Liver (tissue), 9 donors: Measurements from ENCODE around the gene SPATA31C2. TPM values are rescaled to one million over a fixed set of nuclear protein-coding genes. Genes with fewer than 3 reads are reported as not detected.
"Not testable (repeated sequence)": the region's sequence is repeated elsewhere in the genome, so short reads cannot be mapped to it uniquely, and the experiment has no call there.

Experiments used
- DNase-seq: peaks from one replicate; pipeline ENCODE4 v3.0.0-alpha.2; 2017; ENCODE audit warnings: low spot score
- H3K27ac ChIP-seq, 2 donors: one replicate each; pipeline ENCODE4 v1.7.0; 2013; ENCODE audit warnings: inconsistent platforms in 2 of 2, low read length in 2 of 2, control low read depth in 1 of 2, low read depth in 1 of 2, mild to moderate bottlenecking in 1 of 2
- H3K27me3 ChIP-seq, 4 donors: one replicate each; pipeline versions ENCODE4 v1.6.1 to v1.7.0; 2013; ENCODE audit warnings: low read length in 3 of 4, inconsistent platforms in 1 of 4, mild to moderate bottlenecking in 1 of 4, moderate library complexity in 1 of 4; ENCODE audit not compliant: control insufficient read depth in 4 of 4, insufficient read depth in 4 of 4
- H3K36me3 ChIP-seq, 4 donors: one replicate each; pipeline versions ENCODE4 v1.6.1 to v1.7.0; 2013; ENCODE audit warnings: low read length in 3 of 4, mild to moderate bottlenecking in 3 of 4, low read depth in 1 of 4, moderate library complexity in 1 of 4; ENCODE audit not compliant: control insufficient read depth in 4 of 4, insufficient read depth in 3 of 4
- H3K4me1 ChIP-seq, 4 donors: one replicate each; pipeline versions ENCODE4 v1.6.1 to v1.7.0; 2013; ENCODE audit warnings: low read length in 3 of 4, mild to moderate bottlenecking in 3 of 4, moderate library complexity in 1 of 4; ENCODE audit not compliant: control insufficient read depth in 4 of 4, insufficient read depth in 4 of 4
- H3K4me3 ChIP-seq, 3 donors: one replicate each; pipeline versions ENCODE4 v1.6.1 to v1.7.0; 2013; ENCODE audit warnings: low read length in 3 of 3, control low read depth in 1 of 3, low read depth in 1 of 3, mild to moderate bottlenecking in 1 of 3
- H3K9ac ChIP-seq, 2 donors: one replicate each; pipeline ENCODE4 v1.7.0; 2013; ENCODE audit warnings: low read length in 2 of 2, mild to moderate bottlenecking in 2 of 2, moderate library complexity in 2 of 2, control low read depth in 1 of 2, low read depth in 1 of 2
- H3K9me3 ChIP-seq, 4 donors: one replicate each; pipeline versions ENCODE4 v1.6.1 to v1.7.0; 2013; ENCODE audit warnings: low read length in 3 of 4; ENCODE audit not compliant: control insufficient read depth in 4 of 4
- ATF3 ChIP-seq: IDR thresholded peaks from 2 replicates; pipeline ENCODE4 v1.6.1; 2016; ENCODE audit warnings: antibody characterized with exemption
- EGR1 ChIP-seq, 2 donors: IDR thresholded peaks; 2 replicates each; pipeline ENCODE4 v1.6.1; 2016 to 2018; ENCODE audit warnings: antibody characterized with exemption in 2 of 2, low read depth in 2 of 2
- FOXA1 ChIP-seq: IDR thresholded peaks from 2 replicates; pipeline ENCODE4 v1.6.1; 2016; ENCODE audit warnings: antibody characterized with exemption
- FOXA2 ChIP-seq: IDR thresholded peaks from 2 replicates; pipeline ENCODE4 v1.6.1; 2016; ENCODE audit warnings: antibody characterized with exemption
- GABPA ChIP-seq, 2 donors: IDR thresholded peaks in 1 of 2; conservative IDR thresholded peaks in 1 of 2; 2 replicates each; pipeline ENCODE4 v1.6.1; 2016; ENCODE audit warnings: antibody characterized with exemption in 2 of 2, mild to moderate bottlenecking in 1 of 2, moderate library complexity in 1 of 2
- HNF4A ChIP-seq, 2 donors: conservative IDR thresholded peaks; 2 replicates each; pipeline ENCODE4 v1.6.1; 2016; ENCODE audit warnings: antibody characterized with exemption in 2 of 2, mild to moderate bottlenecking in 2 of 2
- NR2F2 ChIP-seq: IDR thresholded peaks from 2 replicates; pipeline ENCODE4 v1.6.1; 2016; ENCODE audit warnings: antibody characterized with exemption
- REST ChIP-seq: IDR thresholded peaks from 2 replicates; pipeline ENCODE4 v1.6.1; 2016; ENCODE audit warnings: antibody characterized with exemption, mild to moderate bottlenecking
- RXRA ChIP-seq, 2 donors: IDR thresholded peaks; 2 replicates each; pipeline ENCODE4 v1.6.1; 2017 to 2018; ENCODE audit warnings: antibody characterized with exemption in 2 of 2, mild to moderate bottlenecking in 1 of 2
- YY1 ChIP-seq: IDR thresholded peaks from 2 replicates; pipeline ENCODE4 v1.6.1; 2016; ENCODE audit warnings: antibody characterized with exemption, mild to moderate bottlenecking
- WGBS: extraction: QIAGEN DNeasy Blood & Tissue Kit; methylation state at CpG from one replicate; pipeline ENCODE4 v1.1.7; 2013; 5-methylcytosine and 5-hydroxymethylcytosine counted together
- polyA plus RNA-seq, 2 donors: library from polyadenylated mRNA; stranded (reverse) in 1 of 2; unstranded in 1 of 2; fragments of 200-250 nt in 1 of 2; fragments of >200 nt in 1 of 2; fragmentation: Nextera tagmentation in 1 of 2; extraction: Ambion mirVana in 1 of 2; gene quantifications; one replicate each; pipeline versions ENCODE4 v1.2.1 to v1.2.3, GENCODE V29; 2013 to 2015
- total RNA-seq, 2 donors: library from RNA; depleted of rRNA; stranded (reverse); fragments of >200 nt; gene quantifications; one replicate each; pipeline ENCODE4 v1.2.3, GENCODE V29; 2014
- TF ChIP-seq, protein P1 (sequence below): IDR thresholded peaks from 2 replicates; pipeline ENCODE4 v1.6.1; 2016; ENCODE audit warnings: antibody characterized with exemption
- TF ChIP-seq, protein P2 (sequence below): fragments of 150-350 bp; IDR thresholded peaks from 2 replicates; pipeline ENCODE4 v1.5.1; 2017; ENCODE audit warnings: improper control_type of control experiment, low read depth, low read length; ENCODE audit not compliant: missing input control
- donor health status: healthy.
- donor health status: healthy.
- donor health status: healthy.
- donor health status: healthy.
- donor health status: healthy.

SPATA31C2 gene
- total RNA-seq: not detected
- not detected for polyA plus RNA-seq

DNA sequence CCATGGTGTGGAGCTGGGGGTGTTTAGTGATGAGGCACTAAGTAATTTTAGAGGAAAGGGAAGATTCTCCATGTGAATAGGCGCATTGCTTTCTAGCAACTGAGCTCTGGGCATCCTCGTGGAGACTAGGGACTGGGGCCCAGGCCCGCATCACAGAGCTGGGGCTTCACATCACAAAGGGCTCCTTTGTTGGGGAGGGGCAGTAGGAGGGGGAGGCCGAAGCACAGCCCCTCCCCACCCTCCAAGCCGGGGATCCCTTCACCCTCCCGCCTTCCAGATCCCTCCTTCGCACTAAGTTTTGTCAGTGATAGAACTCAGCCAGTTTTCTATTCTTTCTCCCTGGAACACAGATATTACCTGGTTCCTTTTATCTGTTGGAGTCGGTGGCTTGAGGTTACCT lies at the start of gene SPATA31C2:
SPATA31C2 (minus strand) TSS at position 101 of the 400 bp plus-strand sequence; CDS start at position 72, 29 bp downstream.
- not testable (repeated sequence) for DNase-seq, H3K27ac ChIP-seq, H3K36me3 ChIP-seq, H3K9me3 ChIP-seq, H3K4me3 ChIP-seq, H3K27me3 ChIP-seq, H3K9ac ChIP-seq, H3K4me1 ChIP-seq
- 73% methylated on average over 1 of the region's 8 CpGs for WGBS

GRCh38 chr9:88187631-88188030 lies 49.4 kb upstream of the SPATA31C2 start:
- DNase-seq: no peak
- TF ChIP-seq HNF4A (conservative IDR thresholded peaks at IDR 0.05) (no peak), YY1 (no peak), RXRA (IDR thresholded peaks at IDR 0.05) (no peak), NR2F2 (no peak), GABPA (IDR thresholded peaks at IDR 0.05 in 1 of 2, conservative IDR thresholded peaks at IDR 0.05 in 1 of 2) (no peak), ATF3 (no peak), EGR1 (IDR thresholded peaks at IDR 0.05; ENCODE audit: low read depth in 2 of 2) (no peak), FOXA2 (no peak)
- 45% methylated on average over 2 of the region's 2 CpGs for whole genome bisulfite sequencing
- no peaks in the 10 kb centered on the region for H3K36me3 ChIP-seq
- no peak overlapping the region for H3K4me3 ChIP-seq
- H3K4me1 ChIP-seq: peaks cover 0 to 10% (median 3%) of the 10 kb centered on the region in 4 donors
- H3K27ac ChIP-seq: no peak overlapping the region
- H3K9me3 ChIP-seq: no peaks in the 10 kb centered on the region
- H3K9ac ChIP-seq: no peak overlapping the region
- H3K27me3 ChIP-seq: no peaks in the 10 kb centered on the region

DNA sequence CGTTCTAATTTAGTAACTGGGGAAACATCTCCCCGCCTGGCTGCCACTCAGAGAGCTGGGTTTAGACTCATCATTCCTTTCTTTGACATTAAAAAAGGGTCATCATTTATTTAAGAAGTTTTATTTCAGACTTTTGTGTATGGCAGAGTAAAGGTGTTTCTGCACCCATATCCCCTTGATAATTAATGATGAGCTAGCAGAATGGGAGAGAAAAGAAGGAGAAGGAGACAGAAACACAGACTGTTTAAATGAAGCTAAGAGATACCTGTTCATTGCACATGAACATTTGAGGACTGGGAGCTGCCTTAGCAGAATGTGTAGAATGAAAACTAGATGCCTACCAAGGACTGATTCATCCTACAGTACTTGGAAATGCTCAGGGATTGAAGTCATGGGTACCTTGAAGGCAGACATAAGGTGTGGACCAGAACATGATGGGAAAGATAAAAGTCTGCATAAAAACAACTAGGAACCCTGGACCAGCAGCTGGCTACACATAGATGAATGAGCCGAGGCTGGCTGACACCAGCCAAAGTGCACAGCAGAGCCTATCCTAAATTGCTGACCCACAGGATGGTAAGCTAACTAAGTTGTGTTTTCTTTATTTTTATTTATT lies 48.3 kb upstream of the SPATA31C2 start:
- no peak overlapping the region for H3K9ac ChIP-seq
- WGBS: 94% methylated on average over 3 of the region's 3 CpGs

More for the DNA sequence above, 48.3 kb upstream of the SPATA31C2 start:
- Histone ChIP-seq H3K36me3 (no peaks in the 10 kb centered on the region), H3K27ac (no peak overlapping the region), H3K4me1 (peaks cover 0 to 10% (median 3%) of the 10 kb centered on the region in 4 donors), H3K9me3 (no peaks in the 10 kb centered on the region), H3K27me3 (no peaks in the 10 kb centered on the region), H3K4me3 (no peak overlapping the region)
- TF ChIP-seq, protein P1, sequence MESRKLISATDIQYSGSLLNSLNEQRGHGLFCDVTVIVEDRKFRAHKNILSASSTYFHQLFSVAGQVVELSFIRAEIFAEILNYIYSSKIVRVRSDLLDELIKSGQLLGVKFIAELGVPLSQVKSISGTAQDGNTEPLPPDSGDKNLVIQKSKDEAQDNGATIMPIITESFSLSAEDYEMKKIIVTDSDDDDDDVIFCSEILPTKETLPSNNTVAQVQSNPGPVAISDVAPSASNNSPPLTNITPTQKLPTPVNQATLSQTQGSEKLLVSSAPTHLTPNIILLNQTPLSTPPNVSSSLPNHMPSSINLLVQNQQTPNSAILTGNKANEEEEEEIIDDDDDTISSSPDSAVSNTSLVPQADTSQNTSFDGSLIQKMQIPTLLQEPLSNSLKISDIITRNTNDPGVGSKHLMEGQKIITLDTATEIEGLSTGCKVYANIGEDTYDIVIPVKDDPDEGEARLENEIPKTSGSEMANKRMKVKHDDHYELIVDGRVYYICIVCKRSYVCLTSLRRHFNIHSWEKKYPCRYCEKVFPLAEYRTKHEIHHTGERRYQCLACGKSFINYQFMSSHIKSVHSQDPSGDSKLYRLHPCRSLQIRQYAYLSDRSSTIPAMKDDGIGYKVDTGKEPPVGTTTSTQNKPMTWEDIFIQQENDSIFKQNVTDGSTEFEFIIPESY: no peak
- TF ChIP-seq REST (no peak), GABPA (IDR thresholded peaks at IDR 0.05 in 1 of 2, conservative IDR thresholded peaks at IDR 0.05 in 1 of 2) (no peak), RXRA (IDR thresholded peaks at IDR 0.05) (no peak), FOXA1 (no peak), ATF3 (no peak), EGR1 (IDR thresholded peaks at IDR 0.05; ENCODE audit: low read depth in 2 of 2) (no peak)
- TF ChIP-seq, protein P2, sequence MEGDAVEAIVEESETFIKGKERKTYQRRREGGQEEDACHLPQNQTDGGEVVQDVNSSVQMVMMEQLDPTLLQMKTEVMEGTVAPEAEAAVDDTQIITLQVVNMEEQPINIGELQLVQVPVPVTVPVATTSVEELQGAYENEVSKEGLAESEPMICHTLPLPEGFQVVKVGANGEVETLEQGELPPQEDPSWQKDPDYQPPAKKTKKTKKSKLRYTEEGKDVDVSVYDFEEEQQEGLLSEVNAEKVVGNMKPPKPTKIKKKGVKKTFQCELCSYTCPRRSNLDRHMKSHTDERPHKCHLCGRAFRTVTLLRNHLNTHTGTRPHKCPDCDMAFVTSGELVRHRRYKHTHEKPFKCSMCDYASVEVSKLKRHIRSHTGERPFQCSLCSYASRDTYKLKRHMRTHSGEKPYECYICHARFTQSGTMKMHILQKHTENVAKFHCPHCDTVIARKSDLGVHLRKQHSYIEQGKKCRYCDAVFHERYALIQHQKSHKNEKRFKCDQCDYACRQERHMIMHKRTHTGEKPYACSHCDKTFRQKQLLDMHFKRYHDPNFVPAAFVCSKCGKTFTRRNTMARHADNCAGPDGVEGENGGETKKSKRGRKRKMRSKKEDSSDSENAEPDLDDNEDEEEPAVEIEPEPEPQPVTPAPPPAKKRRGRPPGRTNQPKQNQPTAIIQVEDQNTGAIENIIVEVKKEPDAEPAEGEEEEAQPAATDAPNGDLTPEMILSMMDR: no peak
- DNase-seq: no peak
